Tongue (tissue), 2 donors: ENCODE measurements around the gene HJURP. TPM values are rescaled to one million over a fixed set of nuclear protein-coding genes. Genes with fewer than 3 reads are reported as not detected.

Experiments used
- DNase-seq: peaks from one replicate; pipeline ENCODE4 v3.0.0-alpha.2; 2015
- total RNA-seq: library from RNA; depleted of rRNA; stranded (reverse); fragments of >200 nt; gene quantifications from one replicate; pipeline ENCODE4 v1.2.3, GENCODE V29; 2014

HJURP gene
- total RNA-seq, 1 donor from 2014 or later = 9.8 TPM

GRCh38 chr2:233813236-233814055, 40.9 kb downstream of the HJURP start:
- no peak for DNase-seq

- no peak for DNase-seq
These were observed 42.6 kb downstream of the HJURP start for GRCh38 chr2:233811732-233812131.

- no peak for DNase-seq
These were observed 43.2 kb downstream of the HJURP start for GRCh38 chr2:233811087-233811486.

- DNase-seq = no peak
These were observed 44.0 kb downstream of the HJURP start for GRCh38 chr2:233810385-233810784.

GRCh38 chr2:233807966-233808935, 46.1 kb downstream of the HJURP start:
- DNase-seq = no peak

GRCh38 chr2:233807215-233807865, 47.0 kb downstream of the HJURP start:
- DNase-seq = no peak

- DNase-seq = no peak
These were observed 50.3 kb downstream of the HJURP start for GRCh38 chr2:233803994-233804393.

- no peak for DNase-seq
These were observed 50.9 kb downstream of the HJURP start for GRCh38 chr2:233803292-233803911.

GRCh38 chr2:233802132-233802815, 52.1 kb downstream of the HJURP start:
- no peak for DNase-seq

GRCh38 chr2:233801357-233802131, 52.8 kb downstream of the HJURP start:
- DNase-seq = no peak

- no peak for DNase-seq
These were observed 54.1 kb downstream of the HJURP start for GRCh38 chr2:233800208-233800607.

GRCh38 chr2:233799716-233800115, 54.6 kb downstream of the HJURP start:
- DNase-seq = no peak

- DNase-seq = no peak
These were observed 55.2 kb downstream of the HJURP start for GRCh38 chr2:233799087-233799665.

- DNase-seq = no peak
These were observed 55.8 kb downstream of the HJURP start for GRCh38 chr2:233798335-233799086.

GRCh38 chr2:233796254-233796653, 58.1 kb downstream of the HJURP start:
- no peak for DNase-seq

GRCh38 chr2:233795735-233796171, 58.6 kb downstream of the HJURP start:
- DNase-seq = no peak

- no peak for DNase-seq
These were observed 60.1 kb downstream of the HJURP start for GRCh38 chr2:233794128-233794658.

- no peak for DNase-seq
These were observed 60.7 kb downstream of the HJURP start for GRCh38 chr2:233793465-233794127.

- DNase-seq = no peak
These were observed 61.6 kb downstream of the HJURP start for GRCh38 chr2:233792720-233793119.
